Lower lobe of right lung (tissue), 2 donors: Measurements from ENCODE around the gene MYBPC1. TPM values are rescaled to one million over a fixed set of nuclear protein-coding genes. Genes with fewer than 3 reads are reported as not detected.

ENCODE experiments used
- ATAC-seq, 2 donors: fragments of 200-7000 bp; cut with Tn5 transposase; one replicate each; pipeline ENCODE4 v1.9.1; 2020 to 2022; ENCODE audit warnings: mild to moderate bottlenecking in 2 of 2, moderate library complexity in 2 of 2
- DNase-seq: peaks from one replicate; pipeline ENCODE4 v3.0.0-alpha.2; 2020
- H3K27ac ChIP-seq: fragments of 200-600 bp; one replicate; pipeline ENCODE4 v1.8.0; 2022
- H3K27me3 ChIP-seq: fragments of 200-600 bp; one replicate; pipeline ENCODE4 v1.8.0; 2022; ENCODE audit warnings: low read depth
- H3K36me3 ChIP-seq: fragments of 200-600 bp; one replicate; pipeline ENCODE4 v1.8.0; 2022; ENCODE audit warnings: mild to moderate bottlenecking
- H3K4me1 ChIP-seq: fragments of 200-600 bp; one replicate; pipeline ENCODE4 v1.8.0; 2022
- H3K4me3 ChIP-seq: fragments of 200-600 bp; one replicate; pipeline ENCODE4 v1.8.0; 2022; ENCODE audit warnings: mild to moderate bottlenecking
- H3K9me3 ChIP-seq: fragments of 200-600 bp; one replicate; pipeline ENCODE4 v1.8.0; 2022
- intact Hi-C: fragments of 100-400 bp; cut with DNase I; formaldehyde crosslinking; loops from one replicate; pipeline ENCODE4 v1.11.0; 2022
- total RNA-seq: library from RNA; stranded (reverse); fragmentation: NEBNext Ultra II Directional; extraction: Animal tissue kit (Norgen Biotek cat#: 25700); gene quantifications from one replicate; pipeline ENCODE4 v1.2.1, GENCODE V29; 2021
- TF ChIP-seq, protein P1 (sequence below): fragments of 200-600 bp; IDR thresholded peaks from one replicate; pipeline ENCODE4 v1.8.0; 2022; ENCODE audit warnings: antibody characterized with exemption, mild to moderate bottlenecking
- donor health status: DM: no; HTN: yes; CAD: no; lungs with severe emphysema.

The MYBPC1 gene
- total RNA-seq, 1 donor from 2014 or later = not detected

DNA sequence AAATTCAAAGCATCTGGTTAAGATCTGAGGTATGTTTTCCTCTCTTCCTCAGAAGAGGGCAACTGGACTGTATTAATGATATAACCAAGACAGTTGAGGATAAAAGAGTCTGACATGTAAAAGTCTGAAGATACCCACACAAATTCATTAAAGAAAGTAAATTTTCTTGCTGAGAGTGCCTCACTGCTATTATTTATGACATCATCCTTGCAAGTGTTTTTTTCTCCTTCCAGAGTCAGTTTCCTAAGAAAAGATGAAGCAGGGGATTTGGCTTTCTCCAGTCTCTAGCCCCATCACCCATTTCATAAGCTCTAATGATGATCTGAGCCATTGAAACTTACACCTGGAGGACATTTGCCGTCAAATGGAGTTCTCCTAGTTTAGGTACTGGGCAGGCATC is 21.0 kb upstream of the MYBPC1 start:
- no peak overlapping the region for H3K4me3 ChIP-seq
- no peak overlapping the region for H3K27ac ChIP-seq
- H3K4me1 ChIP-seq = peaks cover 10% of the 10 kb centered on the region
- no peaks in the 10 kb centered on the region for H3K27me3 ChIP-seq
- TF ChIP-seq, protein P1, sequence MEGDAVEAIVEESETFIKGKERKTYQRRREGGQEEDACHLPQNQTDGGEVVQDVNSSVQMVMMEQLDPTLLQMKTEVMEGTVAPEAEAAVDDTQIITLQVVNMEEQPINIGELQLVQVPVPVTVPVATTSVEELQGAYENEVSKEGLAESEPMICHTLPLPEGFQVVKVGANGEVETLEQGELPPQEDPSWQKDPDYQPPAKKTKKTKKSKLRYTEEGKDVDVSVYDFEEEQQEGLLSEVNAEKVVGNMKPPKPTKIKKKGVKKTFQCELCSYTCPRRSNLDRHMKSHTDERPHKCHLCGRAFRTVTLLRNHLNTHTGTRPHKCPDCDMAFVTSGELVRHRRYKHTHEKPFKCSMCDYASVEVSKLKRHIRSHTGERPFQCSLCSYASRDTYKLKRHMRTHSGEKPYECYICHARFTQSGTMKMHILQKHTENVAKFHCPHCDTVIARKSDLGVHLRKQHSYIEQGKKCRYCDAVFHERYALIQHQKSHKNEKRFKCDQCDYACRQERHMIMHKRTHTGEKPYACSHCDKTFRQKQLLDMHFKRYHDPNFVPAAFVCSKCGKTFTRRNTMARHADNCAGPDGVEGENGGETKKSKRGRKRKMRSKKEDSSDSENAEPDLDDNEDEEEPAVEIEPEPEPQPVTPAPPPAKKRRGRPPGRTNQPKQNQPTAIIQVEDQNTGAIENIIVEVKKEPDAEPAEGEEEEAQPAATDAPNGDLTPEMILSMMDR = no peak
- no peak for DNase-seq
- intact Hi-C loops = no loop called here
- no peaks in the 10 kb centered on the region for H3K36me3 ChIP-seq
- no peak for ATAC-seq
- no peaks in the 10 kb centered on the region for H3K9me3 ChIP-seq

DNA sequence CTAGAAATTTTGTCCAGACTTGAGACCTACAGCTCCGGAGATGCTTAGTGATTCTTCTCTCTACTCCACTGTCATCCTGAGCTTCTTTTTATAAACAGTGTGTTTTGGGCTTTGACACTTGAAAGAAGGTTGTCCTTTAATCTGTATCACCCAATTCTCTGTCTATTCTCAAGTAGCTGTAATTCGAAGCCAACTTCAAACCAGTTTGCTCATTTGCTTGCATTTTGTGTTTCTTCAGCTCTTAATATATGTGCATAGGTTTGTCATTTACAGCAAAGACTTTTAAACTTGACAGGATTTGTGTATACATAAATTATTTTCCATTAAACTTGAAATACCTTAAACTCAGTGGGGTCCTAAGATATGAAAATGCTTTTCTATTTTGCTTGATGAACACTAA is 16.4 kb upstream of the MYBPC1 start:
- intact Hi-C loops = no loop called here
- no peaks in the 10 kb centered on the region for H3K9me3 ChIP-seq
- no peaks in the 10 kb centered on the region for H3K27me3 ChIP-seq
- H3K27ac ChIP-seq = no peak overlapping the region
- H3K4me3 ChIP-seq = no peak overlapping the region
- H3K36me3 ChIP-seq = no peaks in the 10 kb centered on the region
- TF ChIP-seq, protein P1 = no peak
- DNase-seq (no peak), ATAC-seq (no peak)
- no peaks in the 10 kb centered on the region for H3K4me1 ChIP-seq

DNA sequence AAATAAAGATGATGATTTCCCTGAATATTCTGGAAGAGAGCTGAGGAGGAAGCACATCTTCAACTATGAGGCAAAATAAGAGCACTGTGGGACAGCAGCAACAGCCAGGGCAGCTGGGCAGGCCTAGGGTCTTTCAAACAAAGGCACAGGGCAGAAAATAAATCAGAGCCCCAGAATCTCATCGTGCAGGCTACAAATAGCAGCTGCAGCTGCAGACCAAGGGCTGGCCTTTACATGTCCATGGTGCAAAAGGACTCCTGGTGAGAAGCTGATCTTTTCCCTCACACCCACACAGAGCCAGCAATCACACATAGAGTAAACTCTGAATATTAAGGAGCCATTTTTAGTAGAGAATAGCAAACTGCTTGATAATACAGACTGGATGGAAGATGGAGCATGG is 13.6 kb upstream of the MYBPC1 start:
- Histone ChIP-seq H3K27ac (no peak overlapping the region), H3K36me3 (no peaks in the 10 kb centered on the region), H3K27me3 (no peaks in the 10 kb centered on the region), H3K4me3 (no peak overlapping the region), H3K9me3 (no peaks in the 10 kb centered on the region), H3K4me1 (no peaks in the 10 kb centered on the region)
- TF ChIP-seq, protein P1 = no peak
- intact Hi-C loops = no loop called here
- DNase-seq = no peak
- ATAC-seq = no peak

DNA sequence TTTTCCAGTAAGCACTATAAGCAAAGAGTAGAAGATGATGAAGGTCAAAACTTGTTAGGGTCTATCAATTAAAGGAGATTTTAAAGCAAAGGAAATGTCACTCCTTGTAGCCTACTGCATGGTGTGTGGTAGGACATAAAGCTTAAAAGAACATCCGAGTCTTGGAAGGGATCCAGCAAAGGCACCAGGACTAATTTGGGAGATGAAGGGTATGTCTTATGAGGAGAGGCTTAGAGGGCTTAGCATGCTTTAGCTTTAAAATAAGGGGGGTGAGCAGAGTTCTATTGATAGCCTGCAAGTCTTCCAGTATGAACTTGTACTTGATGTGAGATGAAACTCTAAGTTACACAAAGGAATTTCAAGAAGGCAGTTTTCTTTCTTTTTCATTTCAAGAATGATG is 11.8 kb upstream of the MYBPC1 start:
- H3K9me3 ChIP-seq = no peaks in the 10 kb centered on the region
- H3K27ac ChIP-seq = no peak overlapping the region
- DNase-seq (no peak), ATAC-seq (no peak)
- no peak overlapping the region for H3K4me3 ChIP-seq
- no peaks in the 10 kb centered on the region for H3K36me3 ChIP-seq
- no peaks in the 10 kb centered on the region for H3K4me1 ChIP-seq
- TF ChIP-seq, protein P1 = no peak
- H3K27me3 ChIP-seq = no peaks in the 10 kb centered on the region
- intact Hi-C loops = no loop called here

DNA sequence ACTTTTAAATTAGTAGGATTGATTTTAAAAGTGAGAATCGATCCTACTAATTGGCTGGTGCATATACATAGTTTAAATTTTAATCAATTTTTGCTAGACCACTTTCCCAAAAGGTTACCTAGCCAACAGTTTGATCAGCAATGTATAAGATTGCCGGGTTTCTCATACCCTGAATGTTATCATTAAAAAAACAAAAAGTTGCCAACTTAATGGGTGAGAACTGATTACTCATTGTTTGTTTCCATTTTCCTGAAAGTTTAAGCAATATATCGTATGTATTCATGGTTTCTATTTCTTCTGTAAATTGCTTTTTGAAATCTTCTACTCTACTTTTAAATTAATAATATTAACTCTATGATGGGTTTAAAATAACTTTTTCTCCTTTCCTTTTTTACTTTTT is 4.4 kb upstream of the MYBPC1 start:
- TF ChIP-seq, protein P1 = no peak
- no peak for DNase-seq
- Histone ChIP-seq H3K27me3 (no peaks in the 10 kb centered on the region), H3K36me3 (no peaks in the 10 kb centered on the region), H3K9me3 (no peaks in the 10 kb centered on the region), H3K4me1 (no peaks in the 10 kb centered on the region), H3K4me3 (no peak overlapping the region), H3K27ac (no peak overlapping the region)
- intact Hi-C loops = no loop called here
- no peak for ATAC-seq

DNA sequence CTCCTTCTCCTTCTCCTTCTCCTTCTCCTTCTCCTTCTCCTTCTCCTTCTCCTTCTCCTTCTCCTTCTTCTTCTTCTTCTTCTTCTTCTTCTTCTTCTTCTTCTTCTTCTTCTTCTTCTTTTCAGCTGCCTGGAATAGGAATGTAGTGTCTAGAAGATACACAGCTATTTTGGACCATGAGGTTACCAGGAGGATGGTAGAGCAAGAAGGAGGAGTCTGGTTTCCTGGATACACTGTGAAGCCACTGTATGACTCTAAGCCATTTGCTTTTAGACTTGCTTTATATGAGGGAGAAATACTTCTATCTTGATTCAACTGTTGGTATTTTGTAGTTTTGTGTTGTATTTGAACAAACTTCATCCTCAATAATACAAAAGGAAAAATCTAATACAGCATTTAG is 3.0 kb upstream of the MYBPC1 start:
- TF ChIP-seq, protein P1 = no peak
- intact Hi-C loops = no loop called here
- Histone ChIP-seq H3K4me3 (no peak overlapping the region), H3K36me3 (no peaks in the 10 kb centered on the region), H3K4me1 (no peaks in the 10 kb centered on the region), H3K9me3 (no peaks in the 10 kb centered on the region), H3K27me3 (no peaks in the 10 kb centered on the region), H3K27ac (no peak overlapping the region)
- no peak for DNase-seq
- no peak for ATAC-seq
